C4-2B (cell line): Measurements from ENCODE around the gene USP43.

ENCODE experiments used
- CTCF ChIP-seq: fragments of 450-650 bp; conservative IDR thresholded peaks from 2 replicates; pipeline ENCODE4 v1.5.1; 2017; ENCODE audit warnings: mild to moderate bottlenecking
- ZFX ChIP-seq: fragments of 450-650 bp; IDR thresholded peaks from 2 replicates; pipeline ENCODE4 v1.6.1; 2017

DNA sequence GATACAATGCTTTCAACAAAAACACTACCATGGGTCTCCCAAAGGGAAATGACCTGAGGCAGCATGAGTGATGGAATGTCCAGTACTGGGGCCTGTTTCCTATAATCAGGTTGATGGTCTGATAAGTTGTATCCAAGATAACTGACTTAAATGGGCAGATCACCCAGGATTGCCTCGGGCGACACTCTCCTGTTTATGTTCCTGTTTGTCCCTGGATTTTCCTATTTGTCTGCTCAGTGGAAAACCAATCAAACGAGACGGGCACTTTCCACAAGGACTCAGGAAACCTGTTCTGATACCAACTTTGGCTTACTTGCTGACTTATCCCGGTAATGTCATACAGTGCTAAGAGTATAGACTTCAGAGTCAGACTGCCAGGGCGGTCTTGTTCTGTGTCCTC lies 27.4 kb downstream of the USP43 start:
- no peak for TF ChIP-seq CTCF
- no peak for TF ChIP-seq ZFX
